GM21737 (cell line): ENCODE data around the gene PLEKHH3.
A peak's percentile ranks its signal among the peaks of the same experiment; 100 is the strongest.

ENCODE experiments used
- ATAC-seq: cut with Tn5 transposase; IDR thresholded peaks from one replicate; pipeline ENCODE4 v1.9.1; 2021; ENCODE audit warnings: mild to moderate bottlenecking, moderate library complexity; ENCODE audit not compliant: unreplicated experiment

Gene PLEKHH3

GRCh38 chr17:42676424-42677011 lies at the start of gene PLEKHH3:
Gene PLEKHH3 (minus strand): TSS chr17:42676994. CDS start chr17:42676563, 431 bp downstream.
- no peak for ATAC-seq

GRCh38 chr17:42725143-42725542 lies 48.3 kb upstream of the PLEKHH3 start:
- ATAC-seq, result no peak

GRCh38 chr17:42723636-42724035 lies 46.8 kb upstream of the PLEKHH3 start:
- ATAC-seq, result no peak

GRCh38 chr17:42720996-42721583 lies 44.3 kb upstream of the PLEKHH3 start:
- no peak for ATAC-seq

GRCh38 chr17:42709561-42709960 lies 32.8 kb upstream of the PLEKHH3 start:
- no peak for ATAC-seq

GRCh38 chr17:42708588-42708987 lies 31.8 kb upstream of the PLEKHH3 start:
- no peak for ATAC-seq

GRCh38 chr17:42706732-42707131 lies 29.9 kb upstream of the PLEKHH3 start:
- no peak for ATAC-seq

- peak; percentile 70 for ATAC-seq
Measured at GRCh38 chr17:42704837-42705494, 28.2 kb upstream of the PLEKHH3 start.

- ATAC-seq, result peak; percentile 14
Measured at GRCh38 chr17:42704490-42704836, 27.7 kb upstream of the PLEKHH3 start.

- no peak for ATAC-seq
Measured at GRCh38 chr17:42702446-42702845, 25.7 kb upstream of the PLEKHH3 start.

- no peak for ATAC-seq
Measured at GRCh38 chr17:42700586-42701289, 23.9 kb upstream of the PLEKHH3 start.

- no peak for ATAC-seq
Measured at GRCh38 chr17:42699415-42699740, 22.6 kb upstream of the PLEKHH3 start.

GRCh38 chr17:42698736-42699414 lies 22.1 kb upstream of the PLEKHH3 start:
- ATAC-seq, result no peak

GRCh38 chr17:42697108-42697811 lies 20.5 kb upstream of the PLEKHH3 start:
- ATAC-seq, result no peak

- ATAC-seq, result no peak
Measured at GRCh38 chr17:42695500-42695899, 18.7 kb upstream of the PLEKHH3 start.

- ATAC-seq, result no peak
Measured at GRCh38 chr17:42694524-42694923, 17.7 kb upstream of the PLEKHH3 start.

- ATAC-seq, result no peak
Measured at GRCh38 chr17:42692489-42692888, 15.7 kb upstream of the PLEKHH3 start.

- no peak for ATAC-seq
Measured at GRCh38 chr17:42691021-42691545, 14.3 kb upstream of the PLEKHH3 start.

GRCh38 chr17:42690596-42690995 lies 13.8 kb upstream of the PLEKHH3 start:
- no peak for ATAC-seq

- ATAC-seq, result no peak
Measured at GRCh38 chr17:42687707-42688320, 11.0 kb upstream of the PLEKHH3 start.
